ENCODE measurements around the gene RPGR.
A peak's percentile ranks its signal among the peaks of the same experiment; 100 is the strongest.

Gene RPGR

DNA sequence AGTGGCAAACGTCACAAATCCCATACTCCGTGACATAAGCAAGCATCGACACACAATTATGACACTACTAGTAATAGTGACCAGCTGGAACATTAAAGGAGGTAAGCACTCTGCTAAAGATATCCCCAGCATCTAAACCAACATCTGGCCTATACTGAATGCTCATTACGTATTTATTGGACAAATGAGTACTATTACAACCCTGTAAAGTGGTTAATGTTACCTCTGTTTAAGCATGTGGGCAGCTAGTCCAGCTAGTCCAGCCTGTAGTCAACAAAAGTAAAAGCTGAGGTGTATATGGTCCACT is 419 bp upstream of the RPGR start:
- H3K4me3 ChIP-seq (ENCODE audit: low read depth, low read length) = peak overlapping the region; percentile 29

GRCh38 chrX:38326086-38326485 is 1.2 kb downstream of the RPGR start:
- H3K4me3 ChIP-seq (ENCODE audit: low read depth, low read length) = peak overlapping the region; percentile 79
- TF ChIP-seq, protein P1, sequence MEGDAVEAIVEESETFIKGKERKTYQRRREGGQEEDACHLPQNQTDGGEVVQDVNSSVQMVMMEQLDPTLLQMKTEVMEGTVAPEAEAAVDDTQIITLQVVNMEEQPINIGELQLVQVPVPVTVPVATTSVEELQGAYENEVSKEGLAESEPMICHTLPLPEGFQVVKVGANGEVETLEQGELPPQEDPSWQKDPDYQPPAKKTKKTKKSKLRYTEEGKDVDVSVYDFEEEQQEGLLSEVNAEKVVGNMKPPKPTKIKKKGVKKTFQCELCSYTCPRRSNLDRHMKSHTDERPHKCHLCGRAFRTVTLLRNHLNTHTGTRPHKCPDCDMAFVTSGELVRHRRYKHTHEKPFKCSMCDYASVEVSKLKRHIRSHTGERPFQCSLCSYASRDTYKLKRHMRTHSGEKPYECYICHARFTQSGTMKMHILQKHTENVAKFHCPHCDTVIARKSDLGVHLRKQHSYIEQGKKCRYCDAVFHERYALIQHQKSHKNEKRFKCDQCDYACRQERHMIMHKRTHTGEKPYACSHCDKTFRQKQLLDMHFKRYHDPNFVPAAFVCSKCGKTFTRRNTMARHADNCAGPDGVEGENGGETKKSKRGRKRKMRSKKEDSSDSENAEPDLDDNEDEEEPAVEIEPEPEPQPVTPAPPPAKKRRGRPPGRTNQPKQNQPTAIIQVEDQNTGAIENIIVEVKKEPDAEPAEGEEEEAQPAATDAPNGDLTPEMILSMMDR (conservative IDR thresholded peaks at IDR 0.05; ENCODE audit: low read depth, low read length) = no peak
- DNase-seq (ENCODE audit: low read depth) = no peak

More for the DNA sequence above, 419 bp upstream of the RPGR start:
- TF ChIP-seq, protein P1 (conservative IDR thresholded peaks at IDR 0.05; ENCODE audit: low read depth, low read length) = no peak
- no peak for DNase-seq (ENCODE audit: low read depth)

GRCh38 chrX:38320819-38321218 is 6.5 kb downstream of the RPGR start:
- DNase-seq (ENCODE audit: low read depth) = no peak
- H3K4me3 ChIP-seq (ENCODE audit: low read depth, low read length) = no peak overlapping the region
- TF ChIP-seq, protein P1 (conservative IDR thresholded peaks at IDR 0.05; ENCODE audit: low read depth, low read length) = no peak

- TF ChIP-seq, protein P1 (conservative IDR thresholded peaks at IDR 0.05; ENCODE audit: low read depth, low read length) = no peak
- DNase-seq (ENCODE audit: low read depth) = no peak
- H3K4me3 ChIP-seq (ENCODE audit: low read depth, low read length) = no peak overlapping the region
These were observed 8.7 kb downstream of the RPGR start for GRCh38 chrX:38318606-38319005.

DNA sequence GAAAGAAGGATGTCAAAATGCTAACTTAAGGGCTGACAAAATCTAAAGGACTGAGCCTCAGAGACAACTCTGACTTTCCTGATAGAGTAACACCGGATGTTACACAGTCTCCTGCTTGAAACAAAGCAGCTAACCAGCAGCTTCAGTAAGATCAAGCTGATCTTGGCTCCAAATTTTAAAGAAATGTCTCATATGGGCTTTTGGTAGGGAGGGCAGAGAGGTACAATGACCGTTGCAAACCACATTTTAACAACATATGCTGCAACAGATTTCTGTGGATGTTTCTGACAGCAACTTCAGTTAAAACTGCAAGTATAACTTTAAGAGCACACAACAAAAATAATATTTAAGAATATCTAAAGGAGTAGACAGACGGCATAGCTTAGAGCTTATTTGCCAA is 9.1 kb downstream of the RPGR start:
- peak; percentile 26 for DNase-seq (ENCODE audit: low read depth)
- no peak overlapping the region for H3K4me3 ChIP-seq (ENCODE audit: low read depth, low read length)
- TF ChIP-seq, protein P1 (conservative IDR thresholded peaks at IDR 0.05; ENCODE audit: low read depth, low read length) = no peak

- no peak for DNase-seq (ENCODE audit: low read depth)
- TF ChIP-seq, protein P1 (conservative IDR thresholded peaks at IDR 0.05; ENCODE audit: low read depth, low read length) = no peak
- no peak overlapping the region for H3K4me3 ChIP-seq (ENCODE audit: low read depth, low read length)
These were observed 12.1 kb downstream of the RPGR start for GRCh38 chrX:38315186-38315585.

GRCh38 chrX:38313190-38313589 is 14.1 kb downstream of the RPGR start:
- H3K4me3 ChIP-seq (ENCODE audit: low read depth, low read length) = no peak overlapping the region
- TF ChIP-seq, protein P1 (conservative IDR thresholded peaks at IDR 0.05; ENCODE audit: low read depth, low read length) = no peak
- peak; percentile 63 for DNase-seq (ENCODE audit: low read depth)

Data from choroid plexus epithelial cell (primary cell).